Activated naive CD8-positive, alpha-beta T cell (primary cell): ENCODE data around the gene SYTL4.

Experiments used
- H3K27ac Mint-ChIP-seq: one replicate; pipeline ENCODE4 v1.8.0; 2021; ENCODE audit warnings: mixed read lengths
- H3K27me3 Mint-ChIP-seq: one replicate; pipeline ENCODE4 v1.8.0; 2021; ENCODE audit warnings: mixed read lengths
- H3K36me3 Mint-ChIP-seq: one replicate; pipeline ENCODE4 v1.8.0; 2021; ENCODE audit warnings: mixed read lengths
- H3K4me1 Mint-ChIP-seq: one replicate; pipeline ENCODE4 v1.8.0; 2021; ENCODE audit warnings: low read depth, mixed read lengths
- H3K4me3 Mint-ChIP-seq: one replicate; pipeline ENCODE4 v1.8.0; 2021; ENCODE audit warnings: mild to moderate bottlenecking, mixed read lengths
- H3K9me3 Mint-ChIP-seq: one replicate; pipeline ENCODE4 v1.8.0; 2021; ENCODE audit warnings: low read depth, mixed read lengths

Gene SYTL4

DNA sequence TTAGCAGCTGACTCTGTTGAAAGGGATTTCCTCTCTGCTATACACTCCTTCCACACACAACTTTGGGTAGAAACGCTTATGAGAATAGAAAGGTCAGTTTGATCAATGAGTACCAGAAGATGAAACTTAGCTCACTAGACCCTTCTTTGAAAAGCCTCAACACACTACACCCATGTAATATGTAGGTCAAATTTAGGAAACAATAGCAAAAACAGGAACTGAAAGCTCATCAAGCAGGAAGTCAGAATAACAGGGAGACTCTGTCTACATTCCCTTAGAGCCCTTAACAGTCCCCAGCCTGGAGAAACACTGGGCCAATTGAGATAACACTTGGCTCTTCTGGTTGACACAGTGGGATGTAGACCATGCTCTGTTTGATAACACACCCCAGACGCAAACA, 57.2 kb downstream of the SYTL4 start:
- no peak overlapping the region for H3K27ac Mint-ChIP-seq
- H3K36me3 Mint-ChIP-seq: no peaks in the 10 kb centered on the region
- H3K4me3 Mint-ChIP-seq: no peak overlapping the region
- H3K4me1 Mint-ChIP-seq: no peaks in the 10 kb centered on the region
- peaks cover 2% of the 10 kb centered on the region for H3K27me3 Mint-ChIP-seq
- H3K9me3 Mint-ChIP-seq: no peaks in the 10 kb centered on the region

- no peaks in the 10 kb centered on the region for H3K4me1 Mint-ChIP-seq
- H3K27ac Mint-ChIP-seq: no peak overlapping the region
- no peaks in the 10 kb centered on the region for H3K36me3 Mint-ChIP-seq
- H3K9me3 Mint-ChIP-seq: no peaks in the 10 kb centered on the region
- H3K4me3 Mint-ChIP-seq: no peak overlapping the region
- peaks cover 2% of the 10 kb centered on the region for H3K27me3 Mint-ChIP-seq
Observed at GRCh38 chrX:100673397-100673953, 58.4 kb downstream of the SYTL4 start.

- Mint-ChIP-seq H3K4me1 (no peaks in the 10 kb centered on the region), H3K4me3 (no peak overlapping the region), H3K27me3 (peaks cover 2% of the 10 kb centered on the region), H3K36me3 (no peaks in the 10 kb centered on the region), H3K27ac (no peak overlapping the region), H3K9me3 (no peaks in the 10 kb centered on the region)
Observed at GRCh38 chrX:100672966-100673365, 59.0 kb downstream of the SYTL4 start.

- no peaks in the 10 kb centered on the region for H3K36me3 Mint-ChIP-seq
- H3K27ac Mint-ChIP-seq: no peak overlapping the region
- H3K4me1 Mint-ChIP-seq: no peaks in the 10 kb centered on the region
- H3K9me3 Mint-ChIP-seq: no peaks in the 10 kb centered on the region
- peaks cover 4% of the 10 kb centered on the region for H3K27me3 Mint-ChIP-seq
- H3K4me3 Mint-ChIP-seq: no peak overlapping the region
Observed at GRCh38 chrX:100663642-100664041, 68.3 kb downstream of the SYTL4 start.

DNA sequence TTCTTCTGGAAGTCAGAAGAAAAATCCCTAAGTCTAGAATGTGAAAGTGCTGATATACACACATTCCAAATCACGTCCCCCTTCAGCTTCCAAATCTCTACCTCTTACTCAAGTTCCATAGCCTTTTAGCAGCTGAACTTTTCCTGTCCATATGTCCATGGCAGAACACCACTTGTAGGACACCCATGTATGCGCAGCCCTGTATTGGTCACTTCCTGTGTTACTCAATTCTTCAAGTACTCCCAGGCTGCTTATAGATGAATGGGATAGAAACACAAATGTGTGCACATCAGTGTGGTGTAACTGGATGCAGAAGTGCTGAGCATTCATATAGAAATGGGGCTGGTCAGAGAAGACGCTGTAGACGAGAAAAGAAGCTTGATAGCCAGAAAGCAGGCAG, 69.1 kb downstream of the SYTL4 start:
- Mint-ChIP-seq H3K9me3 (no peaks in the 10 kb centered on the region), H3K4me1 (no peaks in the 10 kb centered on the region), H3K27ac (no peak overlapping the region), H3K36me3 (no peaks in the 10 kb centered on the region), H3K27me3 (peaks cover 4% of the 10 kb centered on the region), H3K4me3 (no peak overlapping the region)

GRCh38 chrX:100662170-100662569, 69.8 kb downstream of the SYTL4 start:
- Mint-ChIP-seq H3K27me3 (peaks cover 4% of the 10 kb centered on the region), H3K27ac (no peak overlapping the region), H3K9me3 (no peaks in the 10 kb centered on the region), H3K4me3 (no peak overlapping the region), H3K36me3 (no peaks in the 10 kb centered on the region), H3K4me1 (no peaks in the 10 kb centered on the region)

- no peak overlapping the region for H3K4me3 Mint-ChIP-seq
- no peaks in the 10 kb centered on the region for H3K36me3 Mint-ChIP-seq
Observed at GRCh38 chrX:100659431-100660137, 72.3 kb downstream of the SYTL4 start.

GRCh38 chrX:100658941-100659381, 73.0 kb downstream of the SYTL4 start:
- Mint-ChIP-seq H3K36me3 (no peaks in the 10 kb centered on the region), H3K9me3 (no peaks in the 10 kb centered on the region), H3K4me3 (no peak overlapping the region), H3K27ac (no peak overlapping the region), H3K4me1 (no peaks in the 10 kb centered on the region), H3K27me3 (peaks cover 4% of the 10 kb centered on the region)

More at GRCh38 chrX:100659431-100660137, 72.3 kb downstream of the SYTL4 start:
- H3K27me3 Mint-ChIP-seq: peaks cover 4% of the 10 kb centered on the region
- H3K9me3 Mint-ChIP-seq: no peaks in the 10 kb centered on the region
- no peak overlapping the region for H3K27ac Mint-ChIP-seq
- H3K4me1 Mint-ChIP-seq: no peaks in the 10 kb centered on the region

- Mint-ChIP-seq H3K27ac (no peak overlapping the region), H3K9me3 (no peaks in the 10 kb centered on the region), H3K27me3 (peaks cover 1% of the 10 kb centered on the region), H3K4me3 (no peak overlapping the region), H3K36me3 (no peaks in the 10 kb centered on the region), H3K4me1 (no peaks in the 10 kb centered on the region)
Observed at GRCh38 chrX:100654261-100654660, 77.7 kb downstream of the SYTL4 start.

GRCh38 chrX:100652266-100652665, 79.7 kb downstream of the SYTL4 start:
- H3K27me3 Mint-ChIP-seq: peaks cover 1% of the 10 kb centered on the region
- no peaks in the 10 kb centered on the region for H3K36me3 Mint-ChIP-seq
- no peaks in the 10 kb centered on the region for H3K9me3 Mint-ChIP-seq
- H3K4me3 Mint-ChIP-seq: no peak overlapping the region
- no peak overlapping the region for H3K27ac Mint-ChIP-seq
- no peaks in the 10 kb centered on the region for H3K4me1 Mint-ChIP-seq

DNA sequence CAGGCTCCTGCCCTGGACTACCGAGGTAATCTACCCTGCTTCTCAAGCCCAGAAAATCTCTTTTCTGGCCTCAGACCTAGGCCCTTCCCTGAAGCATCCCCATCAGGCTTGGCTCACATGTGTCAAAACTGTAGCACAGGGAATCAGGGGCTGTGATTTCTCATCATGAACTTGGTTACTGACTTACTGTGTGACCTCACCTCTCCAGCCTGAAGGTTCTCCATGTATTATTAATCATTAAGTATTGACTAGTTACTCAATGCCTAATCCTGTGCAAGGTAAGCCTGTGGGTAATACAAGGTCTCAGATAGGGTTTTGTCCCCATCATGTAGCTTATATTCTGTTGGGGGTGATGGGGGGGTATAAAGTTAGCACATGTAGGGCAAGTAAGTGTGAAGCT, 81.1 kb downstream of the SYTL4 start:
- Mint-ChIP-seq H3K27ac (no peak overlapping the region), H3K4me3 (no peak overlapping the region), H3K4me1 (no peaks in the 10 kb centered on the region), H3K9me3 (no peaks in the 10 kb centered on the region), H3K36me3 (no peaks in the 10 kb centered on the region), H3K27me3 (peaks cover 1% of the 10 kb centered on the region)

DNA sequence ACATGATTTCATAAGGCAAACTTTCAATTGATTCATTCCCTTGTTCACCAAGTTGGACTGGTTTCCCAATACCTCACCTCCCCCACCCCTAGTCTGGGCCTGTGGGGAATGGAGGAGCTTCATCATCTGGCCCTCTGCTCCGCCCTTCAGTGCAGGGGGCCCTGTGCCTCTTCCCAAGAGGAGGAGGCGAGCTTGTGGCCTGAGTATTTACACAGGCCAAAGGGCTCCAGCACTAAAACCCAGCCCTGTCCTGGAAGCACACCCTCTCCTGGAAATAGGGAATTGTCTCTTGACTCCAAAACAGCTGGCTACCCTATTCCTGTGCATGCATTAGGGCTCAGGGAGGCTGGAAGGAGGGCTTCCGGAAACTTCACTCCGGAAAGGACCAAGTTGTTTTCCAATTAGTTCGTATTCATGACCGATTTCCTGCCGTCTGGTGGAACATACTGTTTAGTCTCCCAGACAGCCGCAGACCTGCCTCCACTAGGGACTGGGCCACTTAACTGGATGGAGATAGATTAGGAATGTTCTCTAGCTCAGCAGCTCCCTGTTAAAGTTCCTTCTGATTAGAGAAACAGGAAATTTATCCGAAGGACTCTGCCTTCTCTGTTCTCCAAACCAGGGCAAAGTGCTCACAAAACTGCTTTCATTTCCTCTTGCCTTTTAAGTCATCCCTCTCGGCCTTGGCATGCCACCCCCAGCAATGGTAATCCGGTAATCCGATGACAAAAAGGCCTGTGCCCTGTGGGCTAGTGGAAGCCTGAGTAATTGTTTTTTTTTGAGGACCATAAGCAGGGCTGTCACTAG, 82.2 kb downstream of the SYTL4 start:
- no peaks in the 10 kb centered on the region for H3K36me3 Mint-ChIP-seq
- H3K9me3 Mint-ChIP-seq: no peaks in the 10 kb centered on the region
- H3K4me1 Mint-ChIP-seq: no peaks in the 10 kb centered on the region

GRCh38 chrX:100648458-100649417, 83.2 kb downstream of the SYTL4 start:
- Mint-ChIP-seq H3K4me1 (no peaks in the 10 kb centered on the region), H3K27me3 (peaks cover 1% of the 10 kb centered on the region), H3K9me3 (no peaks in the 10 kb centered on the region), H3K4me3 (no peak overlapping the region), H3K27ac (no peak overlapping the region), H3K36me3 (no peaks in the 10 kb centered on the region)

More for the DNA sequence above, 82.2 kb downstream of the SYTL4 start:
- H3K27ac Mint-ChIP-seq: no peak overlapping the region
- no peak overlapping the region for H3K4me3 Mint-ChIP-seq
- peaks cover 1% of the 10 kb centered on the region for H3K27me3 Mint-ChIP-seq

GRCh38 chrX:100647739-100648138, 84.2 kb downstream of the SYTL4 start:
- no peak overlapping the region for H3K4me3 Mint-ChIP-seq
- no peaks in the 10 kb centered on the region for H3K4me1 Mint-ChIP-seq
- H3K27ac Mint-ChIP-seq: no peak overlapping the region
- peaks cover 1% of the 10 kb centered on the region for H3K27me3 Mint-ChIP-seq
- no peaks in the 10 kb centered on the region for H3K9me3 Mint-ChIP-seq
- H3K36me3 Mint-ChIP-seq: no peaks in the 10 kb centered on the region
